MV-4-11 (cell line): Measurements from ENCODE around the gene NFKBIB.
A peak's percentile ranks its signal among the peaks of the same experiment; 100 is the strongest.
"Not testable (repeated sequence)": the region's sequence is repeated elsewhere in the genome, so short reads cannot be mapped to it uniquely, and the experiment has no call there.

Source experiments
- DNase-seq: peaks from one replicate; lab custom pipeline; 2025; lab: John Stamatoyannopoulos, UW

Gene NFKBIB

GRCh38 chr19:38928391-38929001 lies 28.7 kb downstream of the NFKBIB start:
- no peak for DNase-seq

- DNase-seq, result peak; percentile 99
These were observed 30.4 kb downstream of the NFKBIB start, which contains the start of gene SARS2 for GRCh38 chr19:38929929-38930775. Gene SARS2, minus strand, starts transcription at chr19:38930763. Its CDS starts 27 bp downstream, at chr19:38930736.

- DNase-seq, result peak; percentile 100
These were observed 31.2 kb downstream of the NFKBIB start, which contains the start of gene MRPS12 for GRCh38 chr19:38930776-38931520. Gene MRPS12, plus strand, starts transcription at chr19:38930944. Its CDS starts 351 bp downstream, at chr19:38931295.

GRCh38 chr19:38931521-38931793 lies 31.7 kb downstream of the NFKBIB start:
- DNase-seq, result no peak

GRCh38 chr19:38932425-38933179 lies 32.8 kb downstream of the NFKBIB start:
- DNase-seq, result peak; percentile 56

GRCh38 chr19:38933544-38933943 lies 33.8 kb downstream of the NFKBIB start:
- no peak for DNase-seq

- no peak for DNase-seq
These were observed 40.2 kb downstream of the NFKBIB start for GRCh38 chr19:38939957-38940356.

- DNase-seq, result not testable (repeated sequence)
These were observed 41.7 kb downstream of the NFKBIB start for GRCh38 chr19:38941466-38941865.

- no peak for DNase-seq
These were observed 42.2 kb downstream of the NFKBIB start for GRCh38 chr19:38941979-38942378.

GRCh38 chr19:38942471-38943181 lies 42.9 kb downstream of the NFKBIB start:
- DNase-seq, result no peak

- DNase-seq, result no peak
These were observed 45.3 kb downstream of the NFKBIB start for GRCh38 chr19:38944981-38945506.

GRCh38 chr19:38945562-38946228 lies 45.9 kb downstream of the NFKBIB start:
- DNase-seq, result no peak

GRCh38 chr19:38946229-38947010 lies 46.7 kb downstream of the NFKBIB start:
- DNase-seq, result no peak

- DNase-seq, result no peak
These were observed 50.0 kb downstream of the NFKBIB start for GRCh38 chr19:38949580-38950367.

- DNase-seq, result no peak
These were observed 51.4 kb downstream of the NFKBIB start for GRCh38 chr19:38951187-38951586.

GRCh38 chr19:38952395-38953165 lies 52.8 kb downstream of the NFKBIB start:
- peak; percentile 67 for DNase-seq

- no peak for DNase-seq
These were observed 53.9 kb downstream of the NFKBIB start for GRCh38 chr19:38953677-38954076.

GRCh38 chr19:38956264-38956663 lies 56.5 kb downstream of the NFKBIB start:
- DNase-seq, result no peak
